HAP-1 (cell line): ENCODE data around the gene ARL8B.
"Not testable (repeated sequence)": the region's sequence is repeated elsewhere in the genome, so short reads cannot be mapped to it uniquely, and the experiment has no call there.

ENCODE experiments used
- DNase-seq, 2 experiments: peaks; one replicate each; pipeline ENCODE4 v3.0.0-alpha.2; 2016 to 2020; ENCODE audit warnings: low spot score in 2 of 2
- H3K27me3 ChIP-seq: fragments of 250-450 bp; sonication (Bioruptor Pico); 2 replicates; pipeline ENCODE4 v1.5.1; 2020; ENCODE audit warnings: low read depth, mild to moderate bottlenecking, moderate library complexity
- H3K36me3 ChIP-seq: fragments of 250-450 bp; sonication (Bioruptor Pico); replicated peaks from 2 replicates; pipeline ENCODE4 v1.5.1; 2020; ENCODE audit warnings: mild to moderate bottlenecking
- H3K4me1 ChIP-seq: fragments of 250-450 bp; sonication (Bioruptor Pico); 2 replicates; pipeline ENCODE4 v1.5.1; 2020; ENCODE audit warnings: mild to moderate bottlenecking
- H3K4me3 ChIP-seq: fragments of 250-450 bp; sonication (Bioruptor Pico); 2 replicates; pipeline ENCODE4 v1.5.1; 2020; ENCODE audit warnings: mild to moderate bottlenecking, moderate library complexity
- H3K9me3 ChIP-seq: fragments of 250-450 bp; sonication (Bioruptor Pico); 2 replicates; pipeline ENCODE4 v1.5.1; 2020; ENCODE audit warnings: mild to moderate bottlenecking, moderate library complexity
- in situ Hi-C: fragments of 300-500 bp; cut with MboI; formaldehyde crosslinking; loops from 3 replicates; pipeline ENCODE4 v1.14.3; 2020; ENCODE audit warnings: low sequenced_read_pairs, inconsistent platforms, mixed read lengths

ARL8B gene

GRCh38 chr3:5169807-5170206 lies 47.7 kb downstream of the ARL8B start:
- in situ Hi-C loops: no loop called here
- Histone ChIP-seq H3K4me3 (no peak overlapping the region), H3K4me1 (peaks cover 20% of the 10 kb centered on the region), H3K36me3 (peaks cover 17% of the 10 kb centered on the region), H3K9me3 (no peaks in the 10 kb centered on the region), H3K27me3 (no peaks in the 10 kb centered on the region)
- DNase-seq: no peak

- no peak for DNase-seq
- H3K36me3 ChIP-seq: peaks cover 23% of the 10 kb centered on the region
- H3K9me3 ChIP-seq: no peaks in the 10 kb centered on the region
- no peaks in the 10 kb centered on the region for H3K27me3 ChIP-seq
- in situ Hi-C loops: no loop called here
- no peak overlapping the region for H3K4me3 ChIP-seq
- H3K4me1 ChIP-seq: peaks cover 8% of the 10 kb centered on the region
Observed at GRCh38 chr3:5170975-5171374, 48.9 kb downstream of the ARL8B start.

DNA sequence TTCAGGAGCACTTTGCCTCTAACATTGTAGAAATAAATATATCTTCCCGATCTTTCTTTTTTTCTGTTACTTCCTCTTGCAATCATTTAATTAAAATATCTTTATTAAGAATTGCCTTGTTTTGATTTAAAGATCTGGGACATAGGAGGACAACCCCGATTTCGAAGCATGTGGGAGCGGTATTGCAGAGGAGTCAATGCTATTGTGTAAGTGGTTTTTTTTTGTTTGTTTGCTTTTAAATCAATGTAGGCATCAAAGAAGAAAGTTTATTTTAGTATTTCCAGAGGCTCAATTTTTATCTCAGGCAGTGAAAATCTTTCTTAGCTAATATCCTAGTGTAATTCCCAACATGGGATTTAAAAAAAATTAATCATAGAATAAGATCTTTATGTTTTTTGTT lies 49.9 kb downstream of the ARL8B start:
- Histone ChIP-seq H3K4me3 (no peak overlapping the region), H3K4me1 (peaks cover under 1% of the 10 kb centered on the region), H3K9me3 (no peaks in the 10 kb centered on the region), H3K36me3 (peaks cover 28% of the 10 kb centered on the region), H3K27me3 (no peaks in the 10 kb centered on the region)
- DNase-seq: no peak
- in situ Hi-C loops: no loop called here

GRCh38 chr3:5179036-5179435 lies 56.9 kb downstream of the ARL8B start:
- H3K9me3 ChIP-seq, H3K27me3 ChIP-seq, DNase-seq, H3K4me1 ChIP-seq, H3K4me3 ChIP-seq, in situ Hi-C loops: not testable (repeated sequence)
- H3K36me3 ChIP-seq: peaks cover 56% of the 10 kb centered on the region

DNA sequence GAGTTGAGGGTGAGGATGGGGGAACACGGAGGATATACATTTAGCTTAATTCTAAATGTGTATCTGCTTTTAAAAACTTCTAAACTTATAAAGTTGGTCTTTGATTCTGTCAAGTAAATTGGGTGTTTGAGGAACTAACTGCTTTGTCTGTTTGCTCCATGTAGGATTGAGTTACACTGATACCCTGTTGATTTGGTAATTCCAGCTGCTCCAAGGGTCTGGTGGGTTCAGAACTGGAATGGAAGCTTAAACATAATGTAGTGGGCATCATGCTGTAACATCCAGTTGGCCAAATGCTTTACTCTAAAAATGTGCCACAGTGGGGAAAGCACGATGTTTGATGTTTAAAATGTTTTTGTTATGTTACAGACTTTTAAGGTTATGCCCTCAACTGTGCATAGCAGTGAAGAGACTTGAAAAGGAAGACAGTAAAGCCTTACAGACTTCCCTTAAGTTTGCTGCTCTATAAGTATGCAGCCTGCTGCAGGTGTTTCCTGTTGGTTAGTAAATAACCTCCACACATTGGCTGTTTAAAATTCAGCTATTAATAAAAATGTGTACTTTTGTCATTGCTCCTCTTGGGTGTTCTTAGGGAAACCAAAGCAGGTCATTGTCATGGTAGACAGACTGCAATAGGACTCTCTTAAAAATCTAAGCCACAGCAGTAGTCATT lies 59.5 kb downstream of the ARL8B start:
- no peaks in the 10 kb centered on the region; the same call in 1 of the 2 replicates for H3K4me1 ChIP-seq
- H3K4me3 ChIP-seq: no peak overlapping the region
- no peaks in the 10 kb centered on the region for H3K9me3 ChIP-seq
- H3K27me3 ChIP-seq: no peaks in the 10 kb centered on the region
- DNase-seq: no peak
- in situ Hi-C loops: no loop called here
- peaks cover 46% of the 10 kb centered on the region for H3K36me3 ChIP-seq

DNA sequence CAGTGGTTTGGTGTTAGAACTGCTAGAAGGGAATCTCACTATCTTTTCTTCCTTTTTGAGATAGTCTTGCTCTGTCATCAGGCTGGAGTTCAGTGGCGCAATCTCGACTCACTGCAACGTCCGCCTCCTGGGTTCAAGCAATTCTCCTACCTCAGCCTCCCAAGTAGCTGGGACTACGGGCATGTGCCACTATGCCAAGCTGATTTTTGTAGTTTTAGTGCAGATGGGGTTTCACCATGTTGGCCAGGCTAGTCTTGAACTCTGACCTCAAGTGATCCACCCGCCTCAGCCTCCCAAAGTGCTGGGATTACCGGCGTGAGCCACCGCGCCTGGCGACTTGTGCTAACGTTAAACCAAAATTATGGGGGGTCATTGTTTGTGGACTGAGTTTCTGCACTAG lies 61.6 kb downstream of the ARL8B start:
- DNase-seq, H3K4me3 ChIP-seq, in situ Hi-C loops, H3K27me3 ChIP-seq, H3K4me1 ChIP-seq, H3K9me3 ChIP-seq: not testable (repeated sequence)
- H3K36me3 ChIP-seq: peaks cover 34% of the 10 kb centered on the region

DNA sequence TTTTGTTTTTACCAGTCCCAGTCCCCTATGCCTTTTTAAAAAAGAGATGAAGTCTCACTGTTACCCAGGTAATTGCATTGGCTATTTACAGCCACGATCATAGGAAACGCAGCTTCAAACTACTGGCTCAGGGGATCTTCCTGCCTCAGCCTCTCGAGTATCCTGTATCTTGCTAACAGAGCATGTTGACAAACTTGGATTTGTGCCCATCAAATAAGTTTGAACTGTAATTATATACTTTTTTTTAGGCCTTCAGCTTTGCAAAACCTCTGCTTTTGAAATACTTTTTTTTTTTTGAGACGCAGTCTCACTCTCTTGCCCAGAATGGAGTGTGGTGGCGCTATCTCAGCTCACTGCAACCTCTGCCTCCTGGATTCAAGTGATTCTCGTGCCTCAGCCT lies 62.4 kb downstream of the ARL8B start:
- in situ Hi-C loops: no loop called here
- Histone ChIP-seq H3K4me1 (peaks cover 2% of the 10 kb centered on the region), H3K36me3 (peaks cover 26% of the 10 kb centered on the region), H3K27me3 (no peaks in the 10 kb centered on the region), H3K4me3 (no peak overlapping the region), H3K9me3 (no peaks in the 10 kb centered on the region)
- no peak for DNase-seq

DNA sequence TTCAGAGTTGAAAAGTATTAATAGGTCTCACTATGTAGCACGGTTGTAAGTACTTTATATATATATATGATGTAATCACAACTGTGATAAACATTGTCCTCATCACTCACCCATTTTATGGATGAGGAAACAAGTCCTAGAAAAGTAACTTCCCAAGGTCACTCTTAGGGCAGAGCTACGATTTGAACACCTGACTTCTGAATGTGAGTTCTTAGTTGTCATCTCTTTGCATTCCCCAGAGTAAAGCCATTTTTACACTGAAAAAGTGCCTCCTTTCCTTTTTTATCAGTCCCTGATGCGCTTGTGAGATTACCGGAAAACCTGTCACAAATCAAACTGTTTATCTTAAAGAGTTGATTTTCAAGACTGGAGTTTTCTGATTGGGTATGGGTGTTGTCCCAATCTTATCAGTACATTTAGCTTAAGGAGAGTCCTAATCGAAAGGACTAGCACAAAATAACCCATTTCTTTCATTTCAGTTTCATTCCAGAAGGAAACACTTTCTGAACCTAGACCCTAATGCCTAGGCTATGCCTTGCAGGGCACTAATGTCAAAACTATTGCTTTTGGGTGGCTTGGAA lies 63.1 kb downstream of the ARL8B start:
- DNase-seq: no peak
- Histone ChIP-seq H3K27me3 (no peaks in the 10 kb centered on the region), H3K36me3 (peaks cover 20% of the 10 kb centered on the region), H3K9me3 (no peaks in the 10 kb centered on the region), H3K4me3 (no peak overlapping the region), H3K4me1 (peaks cover 5% of the 10 kb centered on the region)
- in situ Hi-C loops: no loop called here

- H3K4me1 ChIP-seq: peaks cover 7% of the 10 kb centered on the region
- no peaks in the 10 kb centered on the region for H3K27me3 ChIP-seq
- H3K9me3 ChIP-seq: no peaks in the 10 kb centered on the region
- peak overlapping the region; percentile 95; the same call in 1 of the 2 replicates for H3K4me3 ChIP-seq
- peaks cover 14% of the 10 kb centered on the region for H3K36me3 ChIP-seq
- DNase-seq: no peak
- in situ Hi-C loops: no loop called here
Observed at GRCh38 chr3:5186089-5186857, 64.2 kb downstream of the ARL8B start.

DNA sequence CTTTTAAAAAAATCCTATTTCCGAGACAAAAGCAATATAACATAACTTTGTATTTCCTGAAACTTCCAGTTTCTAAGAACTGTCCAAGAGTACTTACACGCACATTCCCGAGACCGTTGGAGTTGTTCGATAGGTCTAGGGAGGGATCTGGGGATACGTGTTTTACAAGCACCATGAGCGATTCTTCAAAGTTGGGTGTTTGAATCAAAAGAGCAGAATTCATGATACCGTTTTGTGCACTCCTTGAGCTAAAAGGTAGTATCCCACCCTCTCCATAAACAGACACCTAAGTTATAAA lies 64.7 kb downstream of the ARL8B start:
- H3K9me3 ChIP-seq: no peaks in the 10 kb centered on the region
- in situ Hi-C loops: no loop called here
- H3K27me3 ChIP-seq: no peaks in the 10 kb centered on the region
- H3K4me1 ChIP-seq: peaks cover 7% of the 10 kb centered on the region
- no peak for DNase-seq
- peaks cover 8% of the 10 kb centered on the region for H3K36me3 ChIP-seq
- peak overlapping the region; percentile 95 for H3K4me3 ChIP-seq

DNA sequence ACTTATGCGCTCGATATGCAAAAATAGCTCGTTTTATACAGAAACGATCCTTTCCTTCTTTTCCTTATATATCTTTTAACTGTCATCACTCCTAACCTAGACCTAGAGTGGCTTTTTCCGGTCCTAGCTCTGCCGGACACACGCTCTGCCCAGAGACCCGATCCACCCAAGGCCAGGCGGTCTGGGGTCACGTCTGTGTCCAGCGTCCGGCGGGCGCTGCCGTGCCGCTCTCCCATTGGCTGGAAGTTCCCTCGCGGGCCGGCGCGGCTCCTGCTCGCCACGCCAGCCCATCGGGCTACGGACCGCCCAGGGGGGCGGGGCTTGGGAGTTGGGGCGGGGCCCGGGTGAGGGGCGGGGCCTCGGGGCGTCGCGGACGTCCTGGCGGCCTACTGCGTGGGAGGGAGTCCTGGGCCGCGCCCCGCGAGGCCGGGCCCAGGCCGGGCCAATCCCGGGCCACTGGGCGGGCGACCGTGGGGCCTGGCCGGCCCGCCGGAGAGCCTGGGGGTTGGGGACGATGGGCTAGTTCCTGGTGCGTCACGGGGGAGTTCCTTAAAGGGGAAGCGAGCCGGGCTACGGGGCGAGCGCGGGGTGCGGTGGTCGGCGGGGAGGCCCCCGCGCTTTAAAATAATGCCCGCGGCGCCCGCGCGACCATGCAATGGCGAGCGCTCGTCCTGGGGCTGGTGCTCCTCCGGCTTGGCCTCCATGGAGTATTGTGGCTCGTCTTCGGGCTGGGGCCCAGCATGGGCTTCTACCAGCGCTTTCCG lies 65.2 kb downstream of the ARL8B start, which contains the start of gene EDEM1:
Gene EDEM1 (plus strand): TSS at position 552 of the 764 bp plus-strand sequence. CDS start 99 bp downstream, at position 651.
- H3K27me3 ChIP-seq: no peaks in the 10 kb centered on the region
- H3K4me3 ChIP-seq: peak within 1 kb of the TSS; percentile 95
- DNase-seq: peak; percentile 86 to 94
- 0 out of 2 replicates have a peak, but pooled peaks cover 6% of the 10 kb centered on the region for H3K36me3 ChIP-seq
- H3K4me1 ChIP-seq: peaks cover 10% of the 10 kb centered on the region
- in situ Hi-C loops: no loop called here
- H3K9me3 ChIP-seq: no peaks in the 10 kb centered on the region

- Histone ChIP-seq H3K27me3 (no peaks in the 10 kb centered on the region), H3K9me3 (no peaks in the 10 kb centered on the region), H3K4me3 (peak overlapping the region; percentile 95), H3K36me3 (0 out of 2 replicates have a peak, but pooled peaks cover 8% of the 10 kb centered on the region), H3K4me1 (peaks cover 10% of the 10 kb centered on the region)
- in situ Hi-C loops: no loop called here
- peak in 1 of 2 experiments; percentile 43 for DNase-seq
Observed at GRCh38 chr3:5187920-5188418, 65.9 kb downstream of the ARL8B start.

GRCh38 chr3:5188419-5189221 lies 66.5 kb downstream of the ARL8B start:
- Histone ChIP-seq H3K9me3 (no peaks in the 10 kb centered on the region), H3K27me3 (no peaks in the 10 kb centered on the region), H3K36me3 (peaks cover 8% of the 10 kb centered on the region), H3K4me3 (peak overlapping the region; percentile 95), H3K4me1 (peaks cover 10% of the 10 kb centered on the region)
- peak; percentile 67 for DNase-seq
- in situ Hi-C loops: no loop called here
